GM21526 (cell line): ENCODE measurements around the gene SPA17.
A peak's percentile ranks its signal among the peaks of the same experiment; 100 is the strongest.

Experiments used
- ATAC-seq: cut with Tn5 transposase; IDR thresholded peaks from one replicate; pipeline ENCODE4 v1.9.1; 2021; ENCODE audit warnings: moderate library complexity; ENCODE audit not compliant: unreplicated experiment, low FRiP score

The SPA17 gene

GRCh38 chr11:124673333-124674167, at the start of gene SPA17, which contains the start of gene SIAE:
Gene SPA17 (plus strand): TSS chr11:124673904. CDS start chr11:124675265, 1,361 bp downstream.
Gene SIAE (minus strand): TSS chr11:124673739. CDS start chr11:124673708, 31 bp downstream.
- peak; percentile 88 for ATAC-seq

- ATAC-seq, result no peak
Observed at GRCh38 chr11:124625504-124626168, 48.1 kb upstream of the SPA17 start.

GRCh38 chr11:124627546-124627945, 46.2 kb upstream of the SPA17 start:
- ATAC-seq, result no peak

GRCh38 chr11:124629961-124630360, 43.7 kb upstream of the SPA17 start:
- no peak for ATAC-seq

- ATAC-seq, result no peak
Observed at GRCh38 chr11:124633355-124633754, 40.3 kb upstream of the SPA17 start.

GRCh38 chr11:124635932-124636331, 37.8 kb upstream of the SPA17 start:
- ATAC-seq, result no peak

GRCh38 chr11:124638500-124638899, 35.2 kb upstream of the SPA17 start:
- ATAC-seq, result no peak

- no peak for ATAC-seq
Observed at GRCh38 chr11:124639186-124639585, 34.5 kb upstream of the SPA17 start.

GRCh38 chr11:124640666-124641065, 33.0 kb upstream of the SPA17 start:
- no peak for ATAC-seq

- no peak for ATAC-seq
Observed at GRCh38 chr11:124642628-124643027, 31.1 kb upstream of the SPA17 start.

- ATAC-seq, result no peak
Observed at GRCh38 chr11:124643042-124643604, 30.6 kb upstream of the SPA17 start.

GRCh38 chr11:124643605-124644425, 29.9 kb upstream of the SPA17 start:
- ATAC-seq, result no peak

GRCh38 chr11:124644426-124645280, 29.1 kb upstream of the SPA17 start:
- peak; percentile 74 for ATAC-seq

- no peak for ATAC-seq
Observed at GRCh38 chr11:124646148-124646547, 27.6 kb upstream of the SPA17 start.

GRCh38 chr11:124648610-124649009, 25.1 kb upstream of the SPA17 start:
- no peak for ATAC-seq

- ATAC-seq, result no peak
Observed at GRCh38 chr11:124656774-124657630, 16.7 kb upstream of the SPA17 start.

GRCh38 chr11:124657904-124658303, 15.8 kb upstream of the SPA17 start:
- ATAC-seq, result no peak

GRCh38 chr11:124658501-124658900, 15.2 kb upstream of the SPA17 start:
- no peak for ATAC-seq

- ATAC-seq, result no peak
Observed at GRCh38 chr11:124658986-124659385, 14.7 kb upstream of the SPA17 start.
